LNCaP clone FGC (cell line): ENCODE measurements around the gene LPP.
"Not testable (repeated sequence)": the region's sequence is repeated elsewhere in the genome, so short reads cannot be mapped to it uniquely, and the experiment has no call there.

Source experiments
- DNase-seq: peaks from one replicate; pipeline ENCODE4 v3.0.0-alpha.2; 2011; ENCODE audit warnings: low read depth
- H3K4me3 ChIP-seq: 2 replicates; pipeline ENCODE4 v1.5.1; 2011; ENCODE audit warnings: mild to moderate bottlenecking, low read depth, low read length, control low read depth
- TF ChIP-seq, protein P1 (sequence below): IDR thresholded peaks from 2 replicates; pipeline ENCODE4 v1.5.1; 2012; ENCODE audit warnings: mild to moderate bottlenecking; ENCODE audit not compliant: control insufficient read depth, insufficient read depth; ENCODE audit errors: extremely low read depth

LPP gene

DNA sequence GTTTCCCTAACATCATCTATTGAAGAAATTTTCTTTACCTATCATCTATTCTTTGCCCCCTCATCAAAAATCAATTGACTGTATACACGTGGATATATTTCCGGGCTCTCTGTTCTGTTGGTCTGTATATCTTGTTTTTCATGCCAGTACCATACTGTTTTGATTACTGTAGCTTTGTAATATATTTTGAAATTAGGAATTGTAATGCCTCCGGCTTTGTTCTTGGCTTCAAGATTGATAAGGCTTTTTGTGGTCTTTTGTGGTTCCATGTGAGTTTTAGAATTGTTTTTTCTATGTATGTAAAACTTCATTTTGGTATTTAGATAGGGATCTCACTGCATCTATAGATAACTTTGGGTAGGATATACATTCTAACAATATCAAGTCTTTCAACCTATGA, 454.4 kb downstream of the LPP start:
- no peak overlapping the region for H3K4me3 ChIP-seq
- no peak for DNase-seq
- TF ChIP-seq, protein P1, sequence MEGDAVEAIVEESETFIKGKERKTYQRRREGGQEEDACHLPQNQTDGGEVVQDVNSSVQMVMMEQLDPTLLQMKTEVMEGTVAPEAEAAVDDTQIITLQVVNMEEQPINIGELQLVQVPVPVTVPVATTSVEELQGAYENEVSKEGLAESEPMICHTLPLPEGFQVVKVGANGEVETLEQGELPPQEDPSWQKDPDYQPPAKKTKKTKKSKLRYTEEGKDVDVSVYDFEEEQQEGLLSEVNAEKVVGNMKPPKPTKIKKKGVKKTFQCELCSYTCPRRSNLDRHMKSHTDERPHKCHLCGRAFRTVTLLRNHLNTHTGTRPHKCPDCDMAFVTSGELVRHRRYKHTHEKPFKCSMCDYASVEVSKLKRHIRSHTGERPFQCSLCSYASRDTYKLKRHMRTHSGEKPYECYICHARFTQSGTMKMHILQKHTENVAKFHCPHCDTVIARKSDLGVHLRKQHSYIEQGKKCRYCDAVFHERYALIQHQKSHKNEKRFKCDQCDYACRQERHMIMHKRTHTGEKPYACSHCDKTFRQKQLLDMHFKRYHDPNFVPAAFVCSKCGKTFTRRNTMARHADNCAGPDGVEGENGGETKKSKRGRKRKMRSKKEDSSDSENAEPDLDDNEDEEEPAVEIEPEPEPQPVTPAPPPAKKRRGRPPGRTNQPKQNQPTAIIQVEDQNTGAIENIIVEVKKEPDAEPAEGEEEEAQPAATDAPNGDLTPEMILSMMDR = no peak

DNA sequence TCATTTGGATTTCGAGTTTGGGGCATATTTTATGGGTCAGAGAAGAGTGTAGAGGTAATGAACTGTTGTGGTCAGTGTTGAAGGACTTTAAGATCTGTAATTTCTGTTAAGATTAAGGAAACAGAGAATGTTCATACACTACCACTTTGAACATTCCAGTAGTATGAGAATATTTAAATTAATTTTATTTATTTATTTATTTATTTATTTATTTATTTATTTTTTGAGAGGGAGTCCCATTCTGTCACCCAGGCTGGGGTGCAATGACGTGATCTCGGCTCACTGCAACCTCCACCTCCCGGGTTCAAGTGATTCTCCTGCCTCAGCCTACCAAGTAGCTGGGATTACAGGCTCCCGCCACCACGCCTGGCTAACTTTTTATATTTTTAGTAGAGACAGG, 459.8 kb downstream of the LPP start:
- not testable (repeated sequence) for DNase-seq, H3K4me3 ChIP-seq

DNA sequence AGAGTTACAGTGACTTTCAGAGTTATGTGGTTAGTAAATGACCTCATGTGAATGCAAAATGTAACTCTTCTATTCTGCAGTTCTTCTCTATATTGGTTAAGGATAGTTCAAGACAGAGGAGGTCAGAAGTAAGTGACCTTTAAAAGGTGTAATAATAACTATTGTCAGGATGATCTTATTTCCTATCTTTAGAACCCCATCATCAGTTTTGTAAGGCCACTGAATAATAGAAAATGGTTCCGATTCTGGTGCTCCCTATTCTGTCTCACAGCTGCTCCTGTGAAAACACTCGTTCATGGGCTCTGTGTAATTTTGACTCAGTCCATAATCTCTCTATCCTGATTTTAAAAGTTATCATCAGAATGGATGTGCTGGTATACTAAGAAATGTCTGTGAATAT, 463.3 kb downstream of the LPP start:
- DNase-seq = no peak
- H3K4me3 ChIP-seq = no peak overlapping the region
- TF ChIP-seq, protein P1 = no peak

DNA sequence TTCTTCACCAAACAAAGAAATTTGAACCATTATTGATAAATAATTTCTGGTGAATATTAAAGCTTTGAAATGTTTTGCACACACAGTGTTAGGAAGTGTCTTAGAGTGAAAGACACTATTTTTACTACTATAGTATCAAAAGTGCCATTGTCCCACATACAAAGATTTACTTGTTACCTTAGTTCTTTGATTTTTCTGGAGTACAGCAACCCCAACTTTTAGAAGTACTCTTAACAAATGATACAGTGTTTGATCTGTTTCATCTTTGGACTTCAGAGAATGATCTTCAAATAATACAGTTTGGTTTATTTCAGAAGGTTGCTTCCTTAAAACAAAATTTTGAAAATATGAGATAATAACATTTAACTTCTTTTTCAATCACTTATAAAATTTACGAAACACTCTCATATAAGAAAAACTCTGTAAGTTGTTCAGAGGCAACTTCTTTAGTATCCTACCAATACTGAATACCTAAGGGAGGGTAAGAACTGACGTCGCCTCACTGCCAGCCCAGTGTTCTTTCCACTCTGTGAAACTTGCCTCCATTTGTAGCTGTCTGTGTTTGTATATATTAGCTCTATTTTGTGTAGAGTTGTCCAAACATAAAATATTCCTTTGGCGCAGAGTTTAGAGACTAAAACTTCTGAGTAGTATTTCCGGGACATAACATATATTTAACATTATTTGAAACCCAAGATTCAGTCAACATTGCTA, 464.2 kb downstream of the LPP start:
- TF ChIP-seq, protein P1 = no peak
- DNase-seq = no peak

DNA sequence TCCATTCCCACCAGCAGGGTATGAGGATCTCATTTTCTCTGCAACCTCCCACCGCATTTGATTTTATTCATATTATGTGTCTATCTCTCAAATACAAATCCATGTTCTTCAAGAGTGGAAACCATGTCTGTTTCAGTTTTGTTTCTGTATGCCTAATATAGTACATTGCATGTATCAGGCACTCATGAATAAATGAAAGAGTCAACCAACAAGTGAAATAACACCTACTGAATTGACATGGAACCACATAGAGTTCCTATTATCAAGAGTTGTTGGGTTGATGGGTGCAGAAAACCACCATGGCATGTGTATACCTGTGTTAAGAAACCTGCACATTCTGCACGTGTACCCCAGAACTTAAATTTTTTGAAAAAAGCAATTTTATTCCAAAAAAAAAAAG, 466.8 kb downstream of the LPP start:
- TF ChIP-seq, protein P1 = no peak
- no peak for DNase-seq
- no peak overlapping the region for H3K4me3 ChIP-seq

More for the DNA sequence above, 464.2 kb downstream of the LPP start:
- no peak overlapping the region for H3K4me3 ChIP-seq

DNA sequence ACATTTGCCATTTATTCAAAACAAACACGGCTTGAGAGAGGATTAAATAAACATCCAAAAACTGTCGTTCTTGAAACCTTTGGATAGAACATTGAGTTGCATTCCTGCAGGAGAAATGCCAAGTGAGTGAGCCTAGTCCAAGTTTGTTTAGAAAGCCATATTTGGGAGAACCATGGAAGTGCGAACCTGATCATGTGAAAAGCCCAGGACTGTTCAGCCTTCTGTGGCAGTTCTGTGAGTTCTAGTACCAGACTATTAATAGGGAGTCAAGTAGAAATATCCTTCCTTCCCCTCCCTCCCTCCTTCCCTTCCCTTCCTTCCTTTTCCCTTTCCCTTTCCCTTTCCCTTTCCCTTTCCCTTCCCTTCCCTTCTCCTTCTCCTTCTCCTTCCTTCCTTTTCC, 470.4 kb downstream of the LPP start:
- H3K4me3 ChIP-seq = no peak overlapping the region
- TF ChIP-seq, protein P1 = no peak
- peak; percentile 97 for DNase-seq

DNA sequence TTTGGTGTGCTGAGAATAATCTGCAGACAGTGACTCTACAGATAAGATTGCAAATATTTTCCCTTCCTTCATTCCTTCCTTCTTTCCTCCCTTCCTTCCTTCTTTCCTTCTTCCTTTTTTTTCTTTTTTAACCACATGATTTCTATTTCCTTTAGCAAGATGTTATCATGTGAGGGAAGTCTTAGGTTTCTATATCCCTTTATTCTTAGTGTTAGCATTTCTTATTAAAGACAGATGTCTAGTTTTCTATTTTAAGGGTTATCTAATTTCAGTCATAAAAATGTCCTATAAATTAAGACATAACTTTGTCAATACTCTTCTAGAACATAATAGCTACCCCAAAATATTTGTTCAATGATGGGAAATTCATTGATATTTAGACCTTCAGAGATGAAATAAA, 470.9 kb downstream of the LPP start:
- no peak overlapping the region for H3K4me3 ChIP-seq
- TF ChIP-seq, protein P1 = no peak
- no peak for DNase-seq

DNA sequence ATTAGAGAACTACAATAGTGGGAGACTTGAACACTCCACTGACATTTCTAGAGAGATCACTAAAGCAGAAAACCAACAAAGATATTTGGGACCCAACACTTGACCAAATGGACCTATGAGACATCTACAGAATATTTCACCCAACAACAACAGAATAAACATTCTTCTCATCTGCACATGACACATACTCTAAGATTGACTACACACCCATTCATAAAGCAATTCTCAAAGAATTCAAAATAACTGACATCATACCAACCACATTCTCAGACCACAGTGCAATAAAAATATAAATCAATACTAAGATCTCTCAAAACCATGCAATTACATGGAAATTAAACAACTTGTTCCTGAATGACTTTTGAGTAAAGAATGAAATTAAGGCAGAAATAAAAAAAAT, 473.7 kb downstream of the LPP start:
- TF ChIP-seq, protein P1 = no peak
- DNase-seq = no peak
- no peak overlapping the region for H3K4me3 ChIP-seq
